CD4-positive, alpha-beta T cell treated with Interleukin-6 at 100 ng/mL for 8 hours (primary cell): ENCODE measurements around the gene IFI30.
"Not testable (repeated sequence)": the region's sequence is repeated elsewhere in the genome, so short reads cannot be mapped to it uniquely, and the experiment has no call there.

Experiments used
- DNase-seq: peaks from one replicate; pipeline ENCODE4 v3.0.0-alpha.2; 2020; ENCODE audit warnings: mixed read lengths, low spot score

IFI30 gene

GRCh38 chr19:18203408-18203862 is 29.8 kb downstream of the IFI30 start:
- peak; percentile 45 for DNase-seq

- DNase-seq, result peak; percentile 100
Observed at GRCh38 chr19:18203863-18204393, 30.3 kb downstream of the IFI30 start, which contains the start of gene RAB3A. RAB3A (minus strand) TSS chr19:18204042; CDS start chr19:18202740, 1,302 bp downstream.

GRCh38 chr19:18204394-18205199 is 31.0 kb downstream of the IFI30 start:
- no peak for DNase-seq

GRCh38 chr19:18205200-18205892 is 31.7 kb downstream of the IFI30 start:
- DNase-seq, result peak; percentile 43

- DNase-seq, result no peak
Observed at GRCh38 chr19:18206018-18206417, 32.4 kb downstream of the IFI30 start.

- DNase-seq, result no peak
Observed at GRCh38 chr19:18208098-18208951, 34.7 kb downstream of the IFI30 start.

- not testable (repeated sequence) for DNase-seq
Observed at GRCh38 chr19:18209912-18210311, 36.3 kb downstream of the IFI30 start.

DNA sequence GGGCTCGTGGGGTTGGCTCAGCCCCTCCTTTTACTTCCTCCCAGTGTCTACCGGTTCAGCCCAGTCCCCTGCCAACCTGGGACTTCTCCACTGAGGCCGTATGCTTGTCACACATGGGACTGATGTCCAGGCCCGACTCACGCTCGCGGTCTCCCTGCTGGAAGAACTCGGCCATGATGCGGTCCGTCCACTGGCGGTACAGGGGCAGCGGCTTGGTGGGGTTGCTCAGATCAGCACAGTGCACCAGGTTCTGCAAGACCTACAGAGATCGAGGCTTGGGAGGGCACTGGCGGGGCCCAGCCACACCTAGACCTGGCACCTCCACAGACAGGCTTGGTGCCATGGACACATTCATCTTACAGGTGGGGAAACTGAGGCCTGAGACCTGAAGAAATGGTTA is 38.1 kb downstream of the IFI30 start:
- no peak for DNase-seq

DNA sequence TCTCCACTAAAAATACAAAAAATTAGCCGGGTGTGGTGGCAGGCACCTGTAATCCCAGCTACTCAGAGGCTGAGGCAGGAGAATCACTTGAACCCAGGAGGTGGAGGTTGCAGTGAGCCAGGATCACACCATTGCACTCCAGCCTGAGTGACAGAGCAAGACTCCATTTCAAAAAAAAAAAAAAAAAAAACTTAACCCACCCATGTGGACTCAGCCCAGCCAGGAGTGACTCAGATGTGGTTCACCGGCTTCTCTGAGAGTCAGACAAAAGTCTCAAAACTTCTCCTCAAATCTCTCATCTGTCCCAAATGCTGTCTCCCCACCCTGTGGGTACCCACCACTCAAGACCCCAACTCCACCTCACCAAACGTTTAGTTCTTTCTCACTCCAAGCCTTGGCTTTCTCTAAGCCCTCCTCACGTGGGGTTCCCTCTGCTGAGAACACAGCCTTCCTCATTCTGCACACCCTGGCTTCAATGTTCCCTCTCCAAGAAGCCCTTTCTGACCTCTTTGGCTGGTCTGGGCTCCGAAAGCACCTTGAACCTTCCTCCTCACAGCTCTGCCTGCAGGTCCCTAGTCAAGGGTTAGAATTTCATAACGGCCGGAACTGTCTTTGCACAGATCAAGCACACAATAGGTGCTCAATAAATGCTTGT is 41.3 kb downstream of the IFI30 start:
- no peak for DNase-seq

DNA sequence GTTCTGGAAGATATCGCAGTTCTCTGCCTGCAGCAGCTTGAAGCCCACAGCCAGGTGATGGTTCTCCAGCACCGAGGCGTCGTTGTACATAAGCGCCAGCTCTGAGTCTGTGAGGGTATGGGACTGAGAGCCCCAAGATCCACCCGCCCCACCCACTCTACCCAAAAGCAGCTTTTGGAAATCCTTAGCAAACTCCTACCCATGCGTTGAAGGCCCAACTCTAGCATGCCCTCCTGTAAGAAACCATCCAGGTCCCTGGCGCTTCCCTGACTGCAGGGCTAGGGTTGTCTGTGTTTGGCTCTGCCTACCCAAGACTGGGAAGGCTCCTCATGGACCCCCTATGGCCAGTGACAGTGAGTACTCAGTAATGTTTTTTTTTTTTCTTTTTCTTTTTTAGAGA is 43.2 kb downstream of the IFI30 start:
- DNase-seq, result no peak

DNA sequence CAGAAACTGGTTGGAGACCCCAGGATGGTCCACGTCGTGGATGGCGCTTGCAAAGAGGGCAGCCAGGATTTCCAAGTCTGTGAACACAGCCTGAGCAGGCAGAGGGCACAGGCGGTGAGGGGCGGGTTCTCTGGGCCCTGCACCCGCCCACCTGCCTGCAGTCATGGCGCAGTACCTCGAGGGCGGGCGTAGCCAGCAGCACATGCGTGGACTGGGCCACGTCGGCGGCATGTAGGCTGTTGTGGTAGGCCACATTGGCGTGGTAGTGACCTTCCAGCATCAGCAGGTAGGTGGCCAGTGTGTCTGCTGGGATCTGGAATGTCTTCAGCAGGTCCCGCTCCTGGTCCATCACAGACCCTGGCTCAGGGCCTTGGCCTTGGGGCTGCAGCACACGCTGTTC is 44.5 kb downstream of the IFI30 start:
- no peak for DNase-seq

DNA sequence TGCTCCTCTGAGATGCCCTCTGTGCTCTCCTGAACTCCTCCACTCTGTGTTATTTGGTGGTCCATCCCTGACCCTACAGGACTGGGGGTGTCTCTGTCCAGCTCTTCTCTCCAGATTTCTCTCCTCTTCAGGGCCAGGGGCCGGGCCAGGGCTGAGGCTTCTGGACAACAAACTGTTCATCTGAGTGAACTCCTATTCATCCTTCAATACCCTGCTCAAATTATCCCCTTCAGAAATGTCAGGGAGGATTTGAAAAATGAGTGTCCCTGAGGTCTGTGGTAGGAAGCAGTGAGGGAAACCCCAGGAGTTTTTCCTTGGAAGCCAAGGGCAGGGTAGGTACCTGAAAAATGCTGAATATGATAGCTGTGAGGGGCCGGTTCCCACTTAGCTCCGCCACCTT is 45.0 kb downstream of the IFI30 start:
- DNase-seq, result no peak

GRCh38 chr19:18219911-18220631 is 46.5 kb downstream of the IFI30 start:
- no peak for DNase-seq

- DNase-seq, result no peak
Observed at GRCh38 chr19:18220632-18221275, 47.1 kb downstream of the IFI30 start.

- no peak for DNase-seq
Observed at GRCh38 chr19:18221815-18222725, 48.5 kb downstream of the IFI30 start.

- DNase-seq, result no peak
Observed at GRCh38 chr19:18223860-18224524, 50.4 kb downstream of the IFI30 start.

- peak; percentile 88 for DNase-seq
Observed at GRCh38 chr19:18224525-18225354, 51.1 kb downstream of the IFI30 start.

GRCh38 chr19:18225355-18225701 is 51.7 kb downstream of the IFI30 start:
- DNase-seq, result no peak
